Measurements from ENCODE around the gene SPAG17. TPM values are rescaled to one million over a fixed set of nuclear protein-coding genes. Genes with fewer than 3 reads are reported as not detected.

SPAG17 gene
- total RNA-seq, 1 donor from 2014 or later: 1.9 TPM

DNA sequence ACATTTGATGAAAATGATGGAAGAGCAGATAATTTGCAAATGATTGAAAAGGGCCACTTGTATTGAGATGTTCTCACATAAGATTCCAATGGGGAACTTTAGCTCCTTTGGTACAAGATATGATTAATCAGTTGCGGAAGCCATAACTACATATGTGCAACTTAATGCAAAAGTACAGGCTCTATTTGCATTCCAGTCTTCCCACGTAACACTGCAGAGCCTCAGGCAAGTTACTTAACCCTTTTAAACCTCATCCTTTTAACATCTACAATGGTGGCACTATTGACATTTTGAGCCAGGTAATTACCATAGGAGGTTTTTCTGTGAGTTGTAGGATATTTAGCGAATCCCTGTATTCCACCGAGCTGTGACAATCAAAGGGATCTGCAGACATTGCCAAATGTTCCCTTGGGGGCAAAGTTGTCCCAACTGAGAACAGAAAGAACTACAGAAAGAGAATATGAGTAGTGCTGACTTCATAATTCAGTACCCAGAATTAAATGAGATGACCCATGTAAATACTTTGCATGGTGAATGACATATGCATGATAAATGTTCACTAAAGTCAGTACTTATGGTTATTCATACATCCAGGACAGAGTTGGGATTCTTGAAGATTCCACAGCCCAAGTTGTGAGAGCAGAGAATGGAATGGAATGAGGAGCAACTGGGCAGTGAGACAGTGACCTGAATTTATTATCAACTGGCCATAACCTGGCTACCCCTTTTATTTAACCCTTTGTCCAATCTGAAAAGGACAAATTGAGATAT is 62.6 kb downstream of the SPAG17 start:
- Histone ChIP-seq H4K20me1 (ENCODE audit: insufficient read depth, low read length) (no peaks in the 10 kb centered on the region), H3K27ac (ENCODE audit: low read depth, low read length) (no peak overlapping the region), H3K9me3 (ENCODE audit: insufficient read depth, low read depth, low read length) (no peaks in the 10 kb centered on the region), H3K79me2 (ENCODE audit: insufficient read depth, low read length) (no peaks in the 10 kb centered on the region), H3K9ac (ENCODE audit: low read length) (no peak overlapping the region), H3K4me2 (ENCODE audit: low read length) (no peak overlapping the region), H3K4me3 (ENCODE audit: insufficient read depth, low read depth, low read length) (no peak overlapping the region), H2AFZ (ENCODE audit: low read depth, low read length) (no peak overlapping the region), H3K4me1 (ENCODE audit: insufficient read depth, low read length) (no peaks in the 10 kb centered on the region), H3K27me3 (ENCODE audit: insufficient read depth, low read length) (no peaks in the 10 kb centered on the region), H3K36me3 (ENCODE audit: insufficient read depth, low read length) (no peaks in the 10 kb centered on the region)
- no peaks in the 10 kb centered on the region for H3K36me3 Mint-ChIP-seq (ENCODE audit: low read depth, unreplicated experiment)
- H3K4me1 Mint-ChIP-seq (ENCODE audit: low read depth, unreplicated experiment): peaks cover 7% of the 10 kb centered on the region
- no peak overlapping the region for H3K27ac Mint-ChIP-seq (ENCODE audit: unreplicated experiment)
- DNase-seq (ENCODE audit: low read depth) (no peak), FAIRE-seq (no peak)
- H3K4me3 Mint-ChIP-seq (ENCODE audit: unreplicated experiment): no peak overlapping the region
- H3K27me3 Mint-ChIP-seq (ENCODE audit: low read depth, unreplicated experiment): no peaks in the 10 kb centered on the region
- no peaks in the 10 kb centered on the region for H3K9me3 Mint-ChIP-seq (ENCODE audit: unreplicated experiment)
- TF ChIP-seq, protein P1, sequence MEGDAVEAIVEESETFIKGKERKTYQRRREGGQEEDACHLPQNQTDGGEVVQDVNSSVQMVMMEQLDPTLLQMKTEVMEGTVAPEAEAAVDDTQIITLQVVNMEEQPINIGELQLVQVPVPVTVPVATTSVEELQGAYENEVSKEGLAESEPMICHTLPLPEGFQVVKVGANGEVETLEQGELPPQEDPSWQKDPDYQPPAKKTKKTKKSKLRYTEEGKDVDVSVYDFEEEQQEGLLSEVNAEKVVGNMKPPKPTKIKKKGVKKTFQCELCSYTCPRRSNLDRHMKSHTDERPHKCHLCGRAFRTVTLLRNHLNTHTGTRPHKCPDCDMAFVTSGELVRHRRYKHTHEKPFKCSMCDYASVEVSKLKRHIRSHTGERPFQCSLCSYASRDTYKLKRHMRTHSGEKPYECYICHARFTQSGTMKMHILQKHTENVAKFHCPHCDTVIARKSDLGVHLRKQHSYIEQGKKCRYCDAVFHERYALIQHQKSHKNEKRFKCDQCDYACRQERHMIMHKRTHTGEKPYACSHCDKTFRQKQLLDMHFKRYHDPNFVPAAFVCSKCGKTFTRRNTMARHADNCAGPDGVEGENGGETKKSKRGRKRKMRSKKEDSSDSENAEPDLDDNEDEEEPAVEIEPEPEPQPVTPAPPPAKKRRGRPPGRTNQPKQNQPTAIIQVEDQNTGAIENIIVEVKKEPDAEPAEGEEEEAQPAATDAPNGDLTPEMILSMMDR (IDR thresholded peaks at IDR 0.05; ENCODE audit: insufficient read depth, low read depth, low read length): no peak
- TF ChIP-seq EZH2 (IDR thresholded peaks at IDR 0.05; ENCODE audit: insufficient read depth, low read length): no peak

DNA sequence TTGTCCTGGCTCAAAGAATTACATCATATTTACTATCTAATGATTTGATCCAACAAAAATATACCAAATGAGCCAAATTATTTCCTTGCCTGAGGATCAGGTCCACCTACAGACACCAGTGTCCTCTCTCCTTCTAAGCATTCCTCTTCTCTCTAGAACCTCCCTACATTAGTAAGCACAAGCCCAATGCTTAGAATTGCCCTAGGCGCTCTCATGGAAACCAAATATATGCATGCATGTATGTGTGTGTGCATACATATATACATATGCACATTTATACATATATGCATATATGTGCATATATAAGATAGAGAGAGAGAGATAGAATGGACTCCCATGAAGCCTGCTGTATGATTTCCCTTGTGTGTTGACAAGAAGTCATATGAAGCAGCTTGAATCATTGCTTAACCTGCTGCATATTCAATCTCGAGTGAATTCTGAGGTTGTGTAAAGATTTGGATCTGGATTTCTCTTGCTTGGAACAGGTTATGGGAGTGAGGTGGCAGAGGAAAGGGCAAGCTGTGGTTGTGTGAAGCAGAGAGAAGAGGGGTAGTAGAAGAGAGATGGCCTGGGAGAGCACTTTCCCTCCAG is 66.1 kb downstream of the SPAG17 start:
- TF ChIP-seq, protein P1 (IDR thresholded peaks at IDR 0.05; ENCODE audit: insufficient read depth, low read depth, low read length): no peak
- no peak for TF ChIP-seq EZH2 (IDR thresholded peaks at IDR 0.05; ENCODE audit: insufficient read depth, low read length)
- Histone ChIP-seq H3K27me3 (ENCODE audit: insufficient read depth, low read length) (no peaks in the 10 kb centered on the region), H3K4me2 (ENCODE audit: low read length) (no peak overlapping the region), H3K4me1 (ENCODE audit: insufficient read depth, low read length) (no peaks in the 10 kb centered on the region), H2AFZ (ENCODE audit: low read depth, low read length) (no peak overlapping the region), H3K36me3 (ENCODE audit: insufficient read depth, low read length) (no peaks in the 10 kb centered on the region), H4K20me1 (ENCODE audit: insufficient read depth, low read length) (no peaks in the 10 kb centered on the region), H3K4me3 (ENCODE audit: insufficient read depth, low read depth, low read length) (no peak overlapping the region), H3K9ac (ENCODE audit: low read length) (no peak overlapping the region), H3K27ac (ENCODE audit: low read depth, low read length) (no peak overlapping the region), H3K79me2 (ENCODE audit: insufficient read depth, low read length) (no peaks in the 10 kb centered on the region), H3K9me3 (ENCODE audit: insufficient read depth, low read depth, low read length) (no peaks in the 10 kb centered on the region)
- Mint-ChIP-seq H3K27me3 (ENCODE audit: low read depth, unreplicated experiment) (no peaks in the 10 kb centered on the region), H3K27ac (ENCODE audit: unreplicated experiment) (no peak overlapping the region), H3K36me3 (ENCODE audit: low read depth, unreplicated experiment) (no peaks in the 10 kb centered on the region), H3K4me1 (ENCODE audit: low read depth, unreplicated experiment) (peaks cover 11% of the 10 kb centered on the region), H3K9me3 (ENCODE audit: unreplicated experiment) (no peaks in the 10 kb centered on the region), H3K4me3 (ENCODE audit: unreplicated experiment) (no peak overlapping the region)
- FAIRE-seq: no peak
- no peak for DNase-seq (ENCODE audit: low read depth)

DNA sequence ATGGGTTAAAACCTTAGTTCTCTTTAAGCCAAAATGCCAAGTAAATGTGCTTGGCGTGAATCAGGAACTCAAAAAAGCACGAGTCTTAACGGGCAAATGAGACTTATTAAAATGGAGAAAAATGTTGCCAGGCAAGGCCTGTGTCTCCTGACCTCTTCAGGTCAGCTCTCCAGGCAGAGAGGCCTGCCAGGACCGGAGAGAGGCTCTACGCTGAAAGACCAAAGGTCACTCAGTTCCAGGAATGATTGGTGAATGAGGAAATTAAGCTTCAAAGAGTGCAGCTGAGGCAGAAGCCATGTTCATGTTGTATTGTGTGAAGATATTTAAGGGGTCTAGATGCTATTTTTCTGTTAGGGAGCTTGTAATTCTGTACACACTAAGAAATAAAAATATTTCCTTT is 66.6 kb downstream of the SPAG17 start:
- Histone ChIP-seq H2AFZ (ENCODE audit: low read depth, low read length) (no peak overlapping the region), H3K9me3 (ENCODE audit: insufficient read depth, low read depth, low read length) (no peaks in the 10 kb centered on the region), H3K79me2 (ENCODE audit: insufficient read depth, low read length) (no peaks in the 10 kb centered on the region), H3K27ac (ENCODE audit: low read depth, low read length) (no peak overlapping the region), H4K20me1 (ENCODE audit: insufficient read depth, low read length) (no peaks in the 10 kb centered on the region), H3K4me1 (ENCODE audit: insufficient read depth, low read length) (no peaks in the 10 kb centered on the region), H3K9ac (ENCODE audit: low read length) (no peak overlapping the region), H3K4me2 (ENCODE audit: low read length) (no peak overlapping the region), H3K27me3 (ENCODE audit: insufficient read depth, low read length) (no peaks in the 10 kb centered on the region), H3K36me3 (ENCODE audit: insufficient read depth, low read length) (no peaks in the 10 kb centered on the region), H3K4me3 (ENCODE audit: insufficient read depth, low read depth, low read length) (no peak overlapping the region)
- H3K27ac Mint-ChIP-seq (ENCODE audit: unreplicated experiment): no peak overlapping the region
- H3K4me3 Mint-ChIP-seq (ENCODE audit: unreplicated experiment): no peak overlapping the region
- H3K27me3 Mint-ChIP-seq (ENCODE audit: low read depth, unreplicated experiment): no peaks in the 10 kb centered on the region
- FAIRE-seq (no peak), DNase-seq (ENCODE audit: low read depth) (no peak)
- TF ChIP-seq, protein P1 (IDR thresholded peaks at IDR 0.05; ENCODE audit: insufficient read depth, low read depth, low read length): no peak
- no peak for TF ChIP-seq EZH2 (IDR thresholded peaks at IDR 0.05; ENCODE audit: insufficient read depth, low read length)
- H3K9me3 Mint-ChIP-seq (ENCODE audit: unreplicated experiment): no peaks in the 10 kb centered on the region
- peaks cover 11% of the 10 kb centered on the region for H3K4me1 Mint-ChIP-seq (ENCODE audit: low read depth, unreplicated experiment)
- no peaks in the 10 kb centered on the region for H3K36me3 Mint-ChIP-seq (ENCODE audit: low read depth, unreplicated experiment)

All from astrocyte (in vitro differentiated cells and primary cell).